Left forelimb (tissue), 1 donor: ENCODE measurements around the gene PIP5K1C.
A peak's percentile ranks its signal among the peaks of the same experiment; 100 is the strongest.

Experiments used
- DNase-seq: peaks from one replicate; pipeline ENCODE4 v3.0.0-alpha.2; 2018; ENCODE audit warnings: low spot score

The PIP5K1C gene

GRCh38 chr19:3721887-3722442, 21.7 kb upstream of the PIP5K1C start:
- no peak for DNase-seq

DNA sequence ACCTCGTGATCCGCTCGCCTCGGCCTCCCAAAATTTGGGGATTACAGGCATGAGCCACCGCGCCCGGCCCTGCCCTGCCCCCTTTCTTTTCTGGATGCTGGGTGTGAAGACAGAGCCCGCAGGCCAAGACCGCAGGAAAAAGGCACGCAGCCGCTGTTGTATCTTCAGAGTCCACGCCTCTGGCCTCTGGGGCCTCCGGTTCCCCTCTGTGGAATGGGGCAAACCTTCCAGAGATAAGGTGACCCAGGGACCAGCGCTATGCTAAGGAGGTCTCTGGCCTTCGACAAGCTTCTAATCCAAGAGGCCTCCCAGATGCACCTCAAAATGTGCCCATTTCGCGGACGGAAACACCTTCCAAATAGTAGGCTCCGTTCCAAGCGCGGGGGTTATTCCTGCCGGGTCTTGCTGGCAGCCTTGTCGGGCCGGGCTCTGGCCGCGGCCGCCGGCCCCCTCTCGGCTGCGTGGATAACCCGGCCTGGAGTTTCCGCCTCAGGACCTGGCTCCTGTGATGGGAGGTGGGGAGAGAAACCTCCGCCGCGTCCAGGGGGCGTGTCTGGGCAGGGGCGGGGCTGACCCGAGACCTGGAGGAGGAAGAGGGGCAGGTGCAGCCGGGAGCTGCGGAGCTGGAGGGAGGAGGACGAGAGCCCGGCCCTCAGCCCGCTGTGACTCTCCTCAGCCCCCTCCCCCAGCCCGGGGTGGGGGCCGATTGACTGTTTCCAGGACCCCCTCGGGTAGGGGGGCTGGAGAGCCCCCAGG, 21.0 kb upstream of the PIP5K1C start:
- peak; percentile 83 for DNase-seq

DNA sequence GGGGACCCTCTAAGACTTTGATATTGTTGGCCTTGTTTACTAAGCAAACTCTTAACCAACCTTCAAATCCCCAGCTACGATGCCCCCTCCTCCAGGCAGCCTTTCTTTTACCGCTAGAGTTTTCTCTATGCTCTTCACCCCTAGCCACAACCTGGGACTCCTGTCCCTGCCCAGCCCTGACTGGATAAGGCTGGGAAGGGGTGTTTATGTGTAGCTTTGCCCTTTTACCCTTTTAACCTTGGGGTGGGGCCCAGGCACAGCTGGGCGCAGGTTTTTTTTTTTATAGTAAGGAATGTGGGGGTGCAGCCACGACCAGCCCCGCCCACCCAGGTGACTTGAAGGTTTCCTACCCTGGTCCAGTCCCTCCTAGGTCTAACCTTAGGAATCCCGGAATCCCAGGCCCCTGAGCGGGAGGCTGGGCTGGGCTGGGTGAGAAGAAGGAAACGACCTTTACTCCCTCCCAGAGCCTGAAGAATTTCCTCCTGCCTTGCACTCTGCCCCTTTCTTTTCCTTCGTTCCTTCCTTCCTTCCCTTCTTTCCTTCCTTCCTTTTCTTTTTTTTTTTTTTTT, 20.2 kb upstream of the PIP5K1C start:
- DNase-seq: no peak

- DNase-seq: no peak
Observed at GRCh38 chr19:3719868-3720267, 19.6 kb upstream of the PIP5K1C start.

GRCh38 chr19:3716147-3716668, 15.9 kb upstream of the PIP5K1C start:
- DNase-seq: no peak

GRCh38 chr19:3712663-3713611, 12.7 kb upstream of the PIP5K1C start:
- no peak for DNase-seq

- no peak for DNase-seq
Observed at GRCh38 chr19:3710265-3710812, 10.1 kb upstream of the PIP5K1C start.

GRCh38 chr19:3708207-3708931, 8.1 kb upstream of the PIP5K1C start, which contains the start of gene TJP3:
Gene TJP3, plus strand, starts transcription at chr19:3708384. Its CDS starts 20,049 bp downstream, at chr19:3728433.
- no peak for DNase-seq

- no peak for DNase-seq
Observed at GRCh38 chr19:3707868-3708206, 7.6 kb upstream of the PIP5K1C start.

- DNase-seq: no peak
Observed at GRCh38 chr19:3701200-3701599, 932 bp upstream of the PIP5K1C start.

DNA sequence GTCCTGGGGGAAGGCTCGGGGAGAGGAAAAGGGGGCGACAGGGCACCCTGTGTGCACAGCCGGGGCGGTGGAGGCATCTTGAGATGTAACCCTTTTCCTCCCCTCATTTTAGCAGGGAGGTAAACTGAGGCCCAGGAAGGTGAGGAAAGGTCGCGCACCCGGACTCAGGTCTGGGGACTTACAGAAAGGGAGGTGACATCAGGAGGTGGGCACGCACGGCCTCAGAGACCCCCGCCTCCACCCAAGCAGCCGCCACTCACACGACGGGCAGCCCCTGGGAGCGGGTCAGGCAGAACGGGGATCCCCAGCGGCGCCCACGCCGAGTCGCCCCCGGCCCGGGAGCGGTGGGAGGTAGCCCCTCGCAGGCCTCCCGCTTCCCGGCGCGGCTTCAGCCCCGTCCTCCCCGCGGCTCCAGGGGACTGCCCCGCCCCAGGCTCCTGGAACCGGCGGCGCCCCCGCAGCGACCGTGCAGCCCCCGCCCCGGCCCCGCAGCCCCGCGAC, 477 bp downstream of the PIP5K1C start:
- no peak for DNase-seq

DNA sequence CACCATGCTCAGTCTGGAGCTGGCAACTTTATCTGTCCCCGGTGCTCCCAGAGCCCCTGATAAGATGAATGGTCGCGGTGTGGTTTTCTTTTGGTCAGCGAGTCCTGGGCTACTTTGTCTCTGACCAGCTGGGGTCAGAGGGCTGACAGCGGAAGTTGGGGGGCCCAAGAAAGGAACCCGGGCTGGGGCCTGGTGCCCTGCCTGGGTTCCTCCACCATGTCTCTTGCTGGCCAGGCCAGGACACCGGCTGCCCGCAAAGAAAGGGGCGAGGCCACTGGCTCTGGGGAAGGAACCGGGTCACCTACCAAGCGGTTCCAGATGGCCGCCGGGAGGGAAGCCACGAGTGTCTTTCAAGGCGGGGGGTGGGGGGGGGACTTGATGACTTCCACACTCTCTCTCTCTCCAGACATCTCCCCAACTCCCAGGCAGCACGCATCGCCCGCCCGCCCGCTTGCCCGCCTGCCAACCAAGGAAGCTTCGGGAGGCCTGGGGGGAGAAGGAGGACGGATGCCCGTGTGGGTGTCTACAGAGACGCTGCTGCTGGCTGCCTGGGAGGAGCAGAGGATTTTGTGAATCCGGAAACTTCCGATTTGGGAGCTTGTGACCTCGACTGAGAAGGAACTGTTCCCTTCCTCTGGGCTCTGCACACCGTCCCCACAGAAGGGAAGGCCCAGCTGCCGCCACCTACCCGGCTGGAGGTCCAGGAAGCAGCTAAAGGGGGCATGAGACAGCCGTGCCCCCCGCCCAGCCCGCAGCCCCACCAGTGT, 1.1 kb downstream of the PIP5K1C start:
- no peak for DNase-seq

DNA sequence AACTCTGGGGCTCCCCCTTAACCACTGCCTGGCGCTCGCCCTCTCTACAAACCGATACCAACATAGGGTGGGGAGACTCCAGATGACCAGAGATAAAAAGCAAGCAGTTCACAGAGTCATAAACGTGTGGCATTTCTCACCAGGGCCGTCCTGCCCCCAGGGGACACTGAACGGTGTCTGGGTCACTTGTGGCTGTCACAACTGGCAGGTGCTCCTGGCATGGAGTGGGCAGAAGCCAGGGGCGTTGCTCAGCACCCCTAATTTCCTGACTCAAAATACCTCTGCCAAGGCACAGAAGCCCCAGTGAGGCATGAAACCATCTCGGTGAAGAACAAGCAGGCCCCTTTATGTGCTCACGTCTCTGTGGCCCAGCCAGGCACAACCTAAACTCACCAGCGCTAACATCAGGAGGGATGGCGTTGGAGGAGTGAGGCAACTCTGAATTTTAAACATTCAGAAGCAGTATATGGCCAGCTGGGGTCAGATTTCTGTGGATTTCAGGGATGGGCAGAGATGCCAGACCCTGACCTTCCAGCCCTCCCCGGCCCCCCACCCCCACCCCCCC, 1.8 kb downstream of the PIP5K1C start:
- DNase-seq: no peak

- DNase-seq: no peak
Observed at GRCh38 chr19:3697671-3698385, 2.4 kb downstream of the PIP5K1C start.

DNA sequence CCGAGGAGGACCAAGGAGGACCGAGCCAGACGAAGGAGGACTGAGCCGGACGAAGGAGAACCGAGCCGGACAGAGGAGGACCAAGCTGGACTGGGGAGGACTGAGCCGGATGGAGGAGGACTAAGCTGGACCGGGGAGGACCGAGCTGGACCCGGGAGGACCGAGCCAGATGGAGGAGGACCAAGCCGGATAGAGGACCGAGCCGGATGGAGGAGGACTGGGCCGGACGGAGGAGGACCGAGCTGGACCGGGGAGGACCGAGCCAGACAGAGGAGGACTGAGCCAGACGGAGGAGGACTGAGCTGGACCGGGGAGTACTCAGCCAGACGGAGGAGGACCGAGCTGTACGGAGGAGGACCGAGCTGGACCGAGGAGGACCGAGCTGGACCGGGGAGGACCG, 3.2 kb downstream of the PIP5K1C start:
- DNase-seq: no peak

DNA sequence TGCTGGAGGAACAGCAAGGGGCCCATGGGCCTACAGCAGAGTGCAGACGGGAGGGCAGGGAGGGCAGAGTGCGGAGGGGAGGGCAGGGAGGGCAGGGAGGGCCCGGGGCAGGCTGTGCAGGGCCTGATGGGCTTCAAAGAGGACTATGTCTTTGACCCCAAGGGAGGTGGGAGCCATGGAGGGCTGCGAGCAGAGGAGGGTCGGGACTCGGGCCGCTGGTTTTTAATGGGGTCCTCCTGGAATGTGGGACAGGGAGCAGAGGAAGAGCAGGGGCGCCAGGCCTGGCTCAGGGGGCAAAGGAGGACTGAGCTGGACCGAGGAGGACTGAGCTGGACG, 3.6 kb downstream of the PIP5K1C start:
- DNase-seq: no peak

- no peak for DNase-seq
Observed at GRCh38 chr19:3695986-3696659, 4.1 kb downstream of the PIP5K1C start.

GRCh38 chr19:3695124-3695733, 5.0 kb downstream of the PIP5K1C start:
- no peak for DNase-seq
